Effector CD8-positive, alpha-beta T cell (primary cell): ENCODE data around the gene MZT2A.
"Not testable (repeated sequence)": the region's sequence is repeated elsewhere in the genome, so short reads cannot be mapped to it uniquely, and the experiment has no call there.

Source experiments
- DNase-seq: peaks from one replicate; lab custom pipeline; 2025; lab: John Stamatoyannopoulos, UW
- total RNA-seq, 4 experiments: gene quantifications; one replicate each; lab custom pipeline; 2026; lab: John Stamatoyannopoulos, UW

The MZT2A gene
- 15.9 to 45.3 (median 31.6) reads per million in 4 experiments for total RNA-seq

- peak; percentile 43 for DNase-seq
Measured at GRCh38 chr2:131492015-131492417, at the start of gene MZT2A. TSS of gene MZT2A (minus strand) at chr2:131492397. CDS start at chr2:131492376, 21 bp downstream.

GRCh38 chr2:131538856-131539255 is 46.7 kb upstream of the MZT2A start:
- DNase-seq, result not testable (repeated sequence)

GRCh38 chr2:131536841-131537240 is 44.6 kb upstream of the MZT2A start:
- not testable (repeated sequence) for DNase-seq

GRCh38 chr2:131535951-131536826 is 44.0 kb upstream of the MZT2A start:
- not testable (repeated sequence) for DNase-seq

- DNase-seq, result no peak
Measured at GRCh38 chr2:131535526-131535925, 43.3 kb upstream of the MZT2A start.

GRCh38 chr2:131534965-131535364 is 42.8 kb upstream of the MZT2A start:
- not testable (repeated sequence) for DNase-seq

GRCh38 chr2:131534317-131534672 is 42.1 kb upstream of the MZT2A start:
- DNase-seq, result not testable (repeated sequence)

- DNase-seq, result not testable (repeated sequence)
Measured at GRCh38 chr2:131533609-131534316, 41.6 kb upstream of the MZT2A start.

- DNase-seq, result not testable (repeated sequence)
Measured at GRCh38 chr2:131532723-131533608, 40.8 kb upstream of the MZT2A start.

- DNase-seq, result not testable (repeated sequence)
Measured at GRCh38 chr2:131531547-131532185, 39.5 kb upstream of the MZT2A start.

GRCh38 chr2:131530626-131531344 is 38.6 kb upstream of the MZT2A start:
- not testable (repeated sequence) for DNase-seq

GRCh38 chr2:131529864-131530445 is 37.8 kb upstream of the MZT2A start:
- DNase-seq, result not testable (repeated sequence)

- not testable (repeated sequence) for DNase-seq
Measured at GRCh38 chr2:131528981-131529863, 37.0 kb upstream of the MZT2A start.

GRCh38 chr2:131527131-131528001 is 35.2 kb upstream of the MZT2A start, which contains the start of gene CCDC74A:
TSS of gene CCDC74A (plus strand) at chr2:131527888. CDS start at chr2:131527971, 83 bp downstream.
- peak; percentile 65 for DNase-seq

- DNase-seq, result not testable (repeated sequence)
Measured at GRCh38 chr2:131525256-131525655, 33.1 kb upstream of the MZT2A start.

GRCh38 chr2:131521961-131522781 is 30.0 kb upstream of the MZT2A start:
- no peak for DNase-seq

GRCh38 chr2:131521524-131521923 is 29.3 kb upstream of the MZT2A start:
- DNase-seq, result not testable (repeated sequence)
